Esophagus muscularis mucosa (tissue), 4 donors: ENCODE results near the gene CTNS. TPM values are rescaled to one million over a fixed set of nuclear protein-coding genes. Genes with fewer than 3 reads are reported as not detected.

Experiments used
- DNase-seq: peaks from one replicate; pipeline ENCODE4 v3.0.0-alpha.2; 2017; ENCODE audit errors: extremely low spot score
- H3K27ac ChIP-seq, 4 donors: fragments of 200-600 bp; sonication (generic); replicated peaks in 1 of 4; 1 replicate in 3 of 4; 2 replicates in 1 of 4; pipeline ENCODE4 v1.5.1; 2016 to 2019; ENCODE audit warnings: mild to moderate bottlenecking in 1 of 4
- H3K27me3 ChIP-seq, 4 donors: fragments of 200-600 bp; sonication (generic); one replicate each; pipeline versions ENCODE4 v1.5.1 to v1.6.0; 2016 to 2019
- H3K36me3 ChIP-seq, 4 donors: fragments of 200-600 bp; sonication (generic); one replicate each; pipeline ENCODE4 v1.5.1; 2016 to 2019
- H3K4me1 ChIP-seq, 4 donors: fragments of 200-600 bp; sonication (generic); one replicate each; pipeline ENCODE4 v1.5.1; 2016 to 2019
- H3K4me3 ChIP-seq, 4 donors: fragments of 200-600 bp; sonication (generic); 1 replicate in 2 of 4; 2 replicates in 2 of 4; pipeline ENCODE4 v1.5.1; 2016 to 2019; ENCODE audit warnings: mild to moderate bottlenecking in 4 of 4, moderate library complexity in 1 of 4
- H3K9me3 ChIP-seq, 4 donors: fragments of 200-600 bp; sonication (generic); 1 replicate in 3 of 4; 2 replicates in 1 of 4; pipeline ENCODE4 v1.5.1; 2016 to 2019
- EP300 ChIP-seq: sonication (generic); formaldehyde crosslinking; IDR thresholded peaks from one replicate; pipeline ENCODE4 v1.6.1; 2017; ENCODE audit warnings: antibody characterized with exemption
- POLR2A ChIP-seq: fragments of 450-650 bp; IDR thresholded peaks from one replicate; pipeline ENCODE4 v1.6.1; 2017; ENCODE audit warnings: antibody characterized with exemption, moderate library complexity, mild to moderate bottlenecking, low read depth
- POLR2AphosphoS5 ChIP-seq, 2 donors: sonication (generic); formaldehyde crosslinking; IDR thresholded peaks; one replicate each; pipeline ENCODE4 v1.6.1; 2017; ENCODE audit warnings: antibody characterized with exemption in 2 of 2
- WGBS: methylation state at CpG from one replicate; pipeline ENCODE4 v1.1.5; 2018; 5-methylcytosine and 5-hydroxymethylcytosine counted together
- intact Hi-C: fragments of 100-400 bp; cut with DNase I; formaldehyde crosslinking; loops from one replicate; pipeline ENCODE4 v1.15.1; 2023
- total RNA-seq, 4 donors: library from RNA; depleted of rRNA; stranded (reverse); fragments of >200 nt; gene quantifications; one replicate each; pipeline versions ENCODE4 v1.1.0 to v1.2.1, GENCODE V29; 2016
- TF ChIP-seq, protein P1 (sequence below), 3 experiments: fragments of 200-600 bp in 2 of 3; fragments of 450-650 bp in 1 of 3; sonication (generic) in 2 of 3; IDR thresholded peaks; one replicate each; pipeline ENCODE4 v1.5.1; 2017 to 2019; ENCODE audit warnings: antibody characterized with exemption in 3 of 3, mild to moderate bottlenecking in 2 of 3, moderate library complexity in 1 of 3

Gene CTNS
- total RNA-seq, 4 donors from 2014 or later: 10.4 to 20.3 (median 15.5) TPM

DNA sequence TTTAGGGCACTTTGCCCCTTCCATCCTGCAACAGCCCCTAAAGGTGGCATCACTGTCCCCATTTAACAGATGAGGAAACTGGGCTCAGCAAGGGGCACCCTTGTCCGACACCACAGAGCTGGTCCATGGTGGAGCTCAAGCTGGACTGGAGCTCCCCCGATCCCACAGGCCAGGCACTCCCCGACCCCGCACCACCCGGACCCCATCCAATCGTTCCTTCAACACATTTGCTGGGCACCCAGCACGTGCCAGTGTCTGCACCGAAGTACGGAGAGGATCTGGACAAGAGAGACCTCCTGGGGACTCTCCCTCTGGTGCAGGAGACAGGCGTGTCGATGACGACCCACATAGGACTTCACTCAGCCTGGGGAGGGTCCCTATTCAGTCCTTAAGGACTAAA is 45.5 kb downstream of the CTNS start:
- Histone ChIP-seq H3K27me3 (peaks cover 0 to 75% (median 2%) of the 10 kb centered on the region in 4 donors), H3K9me3 (no peaks in the 10 kb centered on the region), H3K36me3 (no peaks in the 10 kb centered on the region), H3K4me1 (no peaks in the 10 kb centered on the region), H3K4me3 (no peak overlapping the region), H3K27ac (no peak overlapping the region)
- DNase-seq: no peak
- intact Hi-C loops: no loop called here
- TF ChIP-seq, protein P1, sequence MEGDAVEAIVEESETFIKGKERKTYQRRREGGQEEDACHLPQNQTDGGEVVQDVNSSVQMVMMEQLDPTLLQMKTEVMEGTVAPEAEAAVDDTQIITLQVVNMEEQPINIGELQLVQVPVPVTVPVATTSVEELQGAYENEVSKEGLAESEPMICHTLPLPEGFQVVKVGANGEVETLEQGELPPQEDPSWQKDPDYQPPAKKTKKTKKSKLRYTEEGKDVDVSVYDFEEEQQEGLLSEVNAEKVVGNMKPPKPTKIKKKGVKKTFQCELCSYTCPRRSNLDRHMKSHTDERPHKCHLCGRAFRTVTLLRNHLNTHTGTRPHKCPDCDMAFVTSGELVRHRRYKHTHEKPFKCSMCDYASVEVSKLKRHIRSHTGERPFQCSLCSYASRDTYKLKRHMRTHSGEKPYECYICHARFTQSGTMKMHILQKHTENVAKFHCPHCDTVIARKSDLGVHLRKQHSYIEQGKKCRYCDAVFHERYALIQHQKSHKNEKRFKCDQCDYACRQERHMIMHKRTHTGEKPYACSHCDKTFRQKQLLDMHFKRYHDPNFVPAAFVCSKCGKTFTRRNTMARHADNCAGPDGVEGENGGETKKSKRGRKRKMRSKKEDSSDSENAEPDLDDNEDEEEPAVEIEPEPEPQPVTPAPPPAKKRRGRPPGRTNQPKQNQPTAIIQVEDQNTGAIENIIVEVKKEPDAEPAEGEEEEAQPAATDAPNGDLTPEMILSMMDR (IDR thresholded peaks at IDR 0.05): no peak
- TF ChIP-seq POLR2AphosphoS5 (IDR thresholded peaks at IDR 0.05) (no peak), POLR2A (no peak)
- WGBS: 90% methylated on average over 4 of the region's 12 CpGs

DNA sequence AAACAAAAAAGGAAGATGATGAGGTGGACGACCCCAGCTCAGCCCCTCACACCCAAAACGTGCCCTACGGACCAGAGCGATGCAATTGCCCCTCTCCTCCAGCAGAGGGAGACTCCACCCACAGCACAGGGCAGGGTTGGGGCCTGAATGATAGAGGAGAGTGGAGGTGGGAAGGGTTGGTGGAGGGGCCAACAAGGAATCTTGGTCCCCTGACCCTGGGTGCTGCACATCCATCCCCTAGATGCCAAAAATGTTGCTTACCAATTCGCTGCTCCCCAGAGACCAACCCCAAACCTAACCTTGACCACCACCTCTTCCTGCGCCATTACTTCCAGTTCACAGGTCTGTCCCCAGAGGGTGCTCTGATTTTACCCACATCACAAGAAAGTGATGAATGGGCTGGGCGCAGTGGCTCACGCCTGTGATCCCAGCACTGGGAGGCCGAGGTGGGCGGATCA is 46.5 kb downstream of the CTNS start:
- H3K27me3 ChIP-seq: peaks cover 0 to 70% (median 2%) of the 10 kb centered on the region in 4 donors
- 41% methylated on average over 10 of the region's 10 CpGs for WGBS
- H3K9me3 ChIP-seq: no peaks in the 10 kb centered on the region
- intact Hi-C loops: no loop called here
- H3K27ac ChIP-seq: no peak overlapping the region
- no peaks in the 10 kb centered on the region for H3K36me3 ChIP-seq
- TF ChIP-seq EP300: no peak
- TF ChIP-seq POLR2A: no peak
- no peak for TF ChIP-seq POLR2AphosphoS5 (IDR thresholded peaks at IDR 0.05)
- TF ChIP-seq, protein P1 (IDR thresholded peaks at IDR 0.05): peak; percentile 61 to 88 (median 64)
- no peak overlapping the region for H3K4me3 ChIP-seq
- DNase-seq: no peak
- peaks cover 0 to 3% (median 1%) of the 10 kb centered on the region in 4 donors for H3K4me1 ChIP-seq

DNA sequence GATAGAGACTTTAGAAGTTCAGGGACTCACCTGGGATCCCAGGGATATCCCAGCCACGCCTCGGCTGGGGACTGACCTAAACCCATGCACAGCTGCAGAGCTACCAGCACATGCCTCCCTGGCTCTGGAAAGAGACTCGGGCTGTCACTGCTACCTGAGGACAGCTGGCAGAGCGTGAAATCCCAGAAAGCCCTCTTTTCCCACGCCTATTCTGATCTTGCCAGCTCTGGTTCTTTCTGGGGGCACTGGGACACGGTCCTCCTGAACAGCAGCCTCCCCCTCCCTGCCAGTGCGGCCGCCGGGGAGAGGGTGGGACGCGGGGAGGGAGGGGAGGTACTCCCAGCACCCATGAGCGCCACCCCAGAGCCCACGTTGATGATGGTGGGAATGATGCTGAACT is 48.6 kb downstream of the CTNS start:
- H3K36me3 ChIP-seq: no peaks in the 10 kb centered on the region
- no CpG with 5 or more reads among the region's 13 CpGs for WGBS
- no peaks in the 10 kb centered on the region for H3K9me3 ChIP-seq
- no peak for DNase-seq
- H3K4me1 ChIP-seq: peaks cover 0 to 7% (median 3%) of the 10 kb centered on the region in 4 donors
- intact Hi-C loops: no loop called here
- peaks cover 0 to 67% (median 3%) of the 10 kb centered on the region in 4 donors for H3K27me3 ChIP-seq
- TF ChIP-seq POLR2A (no peak), EP300 (no peak), POLR2AphosphoS5 (IDR thresholded peaks at IDR 0.05) (no peak)
- TF ChIP-seq, protein P1 (IDR thresholded peaks at IDR 0.05): no peak
- H3K27ac ChIP-seq: no peak overlapping the region
- no peak overlapping the region for H3K4me3 ChIP-seq

DNA sequence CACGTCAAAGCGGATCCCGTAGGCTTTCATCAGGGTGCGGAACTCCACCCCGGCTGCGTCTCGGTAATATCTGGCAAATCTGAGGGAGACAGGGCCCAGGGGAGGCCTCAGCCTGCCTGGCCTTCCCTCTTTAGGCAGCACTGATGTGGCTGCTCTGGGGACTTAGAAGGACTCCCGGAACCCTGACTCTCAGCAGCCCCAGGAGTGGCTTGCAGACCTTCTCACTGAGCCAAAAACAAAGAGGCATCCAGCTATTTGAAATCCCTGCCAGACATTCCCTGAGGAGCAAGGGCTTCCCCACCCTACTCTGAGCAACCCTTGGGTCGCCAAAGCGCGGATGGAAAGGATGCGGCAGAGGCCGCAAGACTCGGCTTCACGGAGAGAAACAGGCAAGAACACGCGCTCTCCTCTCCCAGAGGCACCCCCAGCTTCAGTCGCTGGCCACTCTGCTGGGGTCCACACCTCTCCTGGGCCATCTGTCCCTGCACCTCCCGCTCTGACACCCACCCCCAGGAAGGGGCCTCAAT is 51.5 kb downstream of the CTNS start:
- TF ChIP-seq POLR2A (no peak), EP300 (no peak), POLR2AphosphoS5 (IDR thresholded peaks at IDR 0.05) (no peak)
- TF ChIP-seq, protein P1 (IDR thresholded peaks at IDR 0.05): no peak
- H3K4me1 ChIP-seq: peaks cover 0 to 7% (median 3%) of the 10 kb centered on the region in 4 donors
- no peaks in the 10 kb centered on the region for H3K9me3 ChIP-seq
- no peaks in the 10 kb centered on the region for H3K36me3 ChIP-seq
- H3K4me3 ChIP-seq: no peak overlapping the region
- DNase-seq: no peak
- intact Hi-C loops: no loop called here
- peaks cover 0 to 70% (median 5%) of the 10 kb centered on the region in 4 donors for H3K27me3 ChIP-seq
- 66% methylated on average over 12 of the region's 19 CpGs for WGBS
- H3K27ac ChIP-seq: no peak overlapping the region

DNA sequence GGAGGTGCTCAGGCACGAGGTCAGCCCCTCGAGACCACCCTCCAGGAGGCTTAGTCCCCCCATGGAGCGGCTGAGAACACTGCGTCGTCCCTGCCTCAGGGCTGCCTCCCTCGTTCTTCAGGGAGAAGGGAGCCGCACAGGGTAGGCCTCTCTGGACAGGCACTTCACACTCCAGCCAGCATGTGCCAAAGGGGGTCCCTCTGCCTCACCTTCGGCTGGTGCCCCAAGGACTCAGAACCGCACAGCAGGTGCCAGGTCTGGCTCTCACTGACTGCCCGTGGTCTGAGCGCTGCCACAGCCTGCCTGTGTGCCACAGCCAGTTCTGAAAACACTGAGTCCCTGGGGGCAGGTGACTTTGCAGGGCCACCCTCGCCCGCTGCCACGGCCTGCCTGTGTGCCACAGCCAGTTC is 52.3 kb downstream of the CTNS start:
- Histone ChIP-seq H3K27me3 (peaks cover 0 to 70% (median 8%) of the 10 kb centered on the region in 4 donors), H3K9me3 (no peaks in the 10 kb centered on the region), H3K4me3 (no peak overlapping the region), H3K36me3 (no peaks in the 10 kb centered on the region), H3K27ac (no peak overlapping the region), H3K4me1 (peaks cover 0 to 7% (median 3%) of the 10 kb centered on the region in 4 donors)
- WGBS: 76% methylated on average over 5 of the region's 14 CpGs
- DNase-seq: no peak
- TF ChIP-seq, protein P1 (IDR thresholded peaks at IDR 0.05): no peak
- no peak for TF ChIP-seq POLR2AphosphoS5 (IDR thresholded peaks at IDR 0.05)
- no peak for TF ChIP-seq POLR2A
- TF ChIP-seq EP300: no peak
- intact Hi-C loops: no loop called here
